CD4-positive, alpha-beta T cell treated with Interleukin-17A for 4 hours (primary cell): Measurements from ENCODE around the gene ABL2.
"Not testable (repeated sequence)": the region's sequence is repeated elsewhere in the genome, so short reads cannot be mapped to it uniquely, and the experiment has no call there.

Source experiments
- DNase-seq: peaks from one replicate; pipeline ENCODE4 v3.0.0-alpha.2; 2020; ENCODE audit warnings: mixed read lengths

The ABL2 gene

DNA sequence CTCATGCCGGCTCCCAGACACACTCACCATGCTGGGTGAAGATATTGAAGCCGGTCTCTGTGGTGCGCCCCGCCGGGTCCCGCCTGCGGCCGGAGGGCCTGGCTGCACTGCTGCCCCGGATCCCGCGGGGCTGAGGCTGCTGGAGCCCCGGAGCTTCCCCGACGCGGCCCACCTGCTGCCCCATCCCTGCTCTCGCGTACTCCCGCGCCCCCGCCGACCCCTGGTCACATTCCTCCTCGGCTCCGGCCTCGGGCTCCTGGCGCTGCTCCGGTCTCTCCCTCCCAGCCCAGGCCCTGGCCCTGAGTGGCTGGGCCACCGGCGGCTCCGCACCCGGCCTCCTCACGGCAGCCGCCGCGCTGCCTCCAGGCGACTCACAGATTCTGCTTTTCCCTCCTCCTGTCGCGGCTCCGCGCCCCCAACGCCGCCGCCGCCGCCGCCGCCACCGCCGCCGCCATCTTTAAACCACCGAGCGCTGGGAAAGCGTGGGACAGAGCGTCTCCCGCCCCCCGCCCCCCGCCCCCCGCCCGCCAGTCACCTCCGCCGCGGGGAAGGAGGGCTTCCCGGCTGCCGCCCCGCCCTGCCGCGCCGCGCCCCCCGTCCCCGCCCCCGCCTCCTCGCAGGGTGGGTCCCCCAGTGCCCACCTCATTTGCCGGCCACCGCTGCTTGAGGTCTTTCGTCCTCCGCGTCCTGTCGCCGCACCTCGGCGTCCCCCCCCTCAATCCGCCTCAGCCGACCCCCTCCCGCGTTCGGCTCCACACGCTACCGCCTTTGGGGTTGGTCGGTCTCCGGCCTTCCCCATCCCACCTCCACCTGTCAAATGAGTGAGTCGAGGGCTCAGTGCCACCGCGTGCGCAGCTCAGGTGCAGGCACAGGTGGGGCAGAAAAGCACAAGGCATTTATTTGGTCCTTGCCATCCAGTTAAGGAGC is at the start of gene ABL2:
ABL2 (minus strand) TSS at position 464 of the 927 bp plus-strand sequence; CDS start at position 184, 280 bp downstream.
- DNase-seq: peak; percentile 72

DNA sequence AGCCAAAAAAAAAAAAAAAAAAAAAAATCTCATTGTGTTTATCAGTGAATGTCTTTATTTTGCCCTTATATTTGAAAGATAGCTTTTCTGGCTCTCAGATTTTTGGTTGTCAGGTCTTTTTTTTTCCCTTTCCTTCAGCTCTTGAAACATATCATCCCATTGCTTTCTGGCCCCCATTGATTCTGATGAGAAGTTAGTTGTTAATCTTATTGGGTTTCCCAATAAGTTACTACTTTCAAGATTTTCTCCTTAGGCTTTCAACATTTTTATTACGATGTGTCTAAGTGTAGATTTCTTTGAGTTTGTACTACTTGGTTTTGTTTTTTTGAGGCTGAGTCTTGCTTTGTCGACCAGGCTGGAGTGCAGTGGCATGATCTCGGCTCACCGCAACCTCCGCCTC is 49.4 kb upstream of the ABL2 start:
- no peak for DNase-seq

DNA sequence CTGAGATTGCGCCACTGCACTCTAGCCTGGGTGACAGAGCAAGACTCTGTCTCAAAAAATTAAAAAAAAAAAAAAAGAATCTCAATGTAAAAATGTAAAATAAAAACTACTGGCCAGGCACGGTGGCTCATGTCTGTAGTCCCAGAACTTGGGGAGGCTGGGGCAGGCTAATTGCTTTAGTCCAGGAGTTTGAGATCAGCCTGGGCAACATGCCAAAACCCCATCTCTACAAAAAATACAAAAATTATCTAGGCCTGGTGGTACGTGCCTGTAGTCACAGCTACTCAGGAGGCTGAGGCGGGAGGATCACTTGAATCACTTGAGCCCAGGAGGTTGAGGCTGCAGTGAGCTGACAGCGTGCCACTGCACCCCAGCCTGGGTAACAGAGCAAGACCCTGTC is 44.9 kb upstream of the ABL2 start:
- not testable (repeated sequence) for DNase-seq

DNA sequence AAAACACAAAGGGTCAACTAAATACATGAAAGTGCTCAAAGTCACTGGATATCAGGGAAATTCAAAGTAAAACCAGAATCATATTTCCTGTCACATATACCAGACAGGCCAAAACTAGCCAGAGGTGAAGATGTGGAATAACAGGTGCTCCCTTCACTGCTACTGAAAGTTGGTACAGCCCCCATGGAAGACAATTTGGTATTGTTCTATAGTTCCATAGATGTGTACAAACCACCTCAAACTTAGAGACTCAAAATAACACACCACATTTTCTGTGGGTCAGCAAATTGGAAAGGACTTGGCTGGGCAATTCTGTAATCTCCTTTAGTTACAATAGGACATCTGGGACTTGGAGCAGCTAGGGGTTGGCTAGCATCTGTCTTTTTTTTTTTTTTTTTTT is 39.6 kb upstream of the ABL2 start:
- no peak for DNase-seq

DNA sequence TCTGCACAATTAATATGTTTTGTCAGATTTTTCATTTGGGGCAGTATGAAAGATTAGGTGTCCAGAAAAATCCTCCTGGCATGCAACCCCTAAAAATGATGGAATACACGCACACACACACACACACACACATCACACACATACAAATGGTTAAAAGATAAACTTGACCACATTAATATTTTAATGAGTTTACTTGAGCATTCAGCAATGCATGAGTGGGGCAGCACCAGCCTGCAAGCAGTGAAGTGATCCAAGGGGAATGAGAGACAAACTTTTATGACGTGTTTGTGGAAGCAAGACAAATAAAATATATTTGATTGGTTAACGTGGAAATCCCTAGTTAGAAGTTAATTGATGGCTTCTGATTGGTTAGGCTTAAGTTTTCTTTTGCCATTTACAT is 35.0 kb upstream of the ABL2 start:
- DNase-seq: no peak

DNA sequence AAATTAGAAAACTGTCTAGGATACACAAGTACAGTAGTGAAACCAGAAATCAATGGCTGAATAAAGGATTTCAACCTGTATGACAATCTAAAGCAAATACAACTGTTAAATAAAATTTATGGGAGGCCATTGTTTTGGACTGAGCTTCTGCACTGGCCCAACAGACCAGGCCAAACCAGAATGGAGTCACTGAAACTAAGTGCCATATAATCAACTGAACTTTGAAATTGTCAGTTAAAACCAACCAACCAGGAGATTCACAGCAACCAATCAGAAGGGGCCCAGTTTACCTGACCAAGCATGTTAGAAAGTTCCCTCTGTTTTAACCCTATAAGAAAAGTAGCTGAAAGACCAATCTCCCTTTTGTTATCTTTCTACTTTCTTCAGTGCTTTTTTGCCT is 33.6 kb upstream of the ABL2 start:
- DNase-seq: no peak

DNA sequence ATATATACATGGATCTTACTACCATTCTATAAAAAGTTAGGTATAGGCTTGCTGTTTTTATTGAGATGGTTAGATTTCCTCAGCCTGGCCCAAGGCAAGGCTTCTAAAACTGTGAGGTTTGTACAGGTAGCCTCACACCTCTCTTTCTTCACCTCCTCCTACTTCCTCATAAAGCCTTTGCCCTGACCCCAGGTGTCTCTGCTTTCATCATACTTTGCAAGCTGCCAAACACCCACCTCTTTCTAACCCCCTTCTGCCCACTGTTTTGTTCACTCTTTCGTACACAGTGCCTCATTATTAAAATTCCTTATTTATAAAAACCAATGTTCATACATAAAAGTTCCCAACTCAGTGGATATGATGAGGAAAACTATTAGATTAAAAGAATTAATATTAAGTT is 32.7 kb upstream of the ABL2 start:
- no peak for DNase-seq

DNA sequence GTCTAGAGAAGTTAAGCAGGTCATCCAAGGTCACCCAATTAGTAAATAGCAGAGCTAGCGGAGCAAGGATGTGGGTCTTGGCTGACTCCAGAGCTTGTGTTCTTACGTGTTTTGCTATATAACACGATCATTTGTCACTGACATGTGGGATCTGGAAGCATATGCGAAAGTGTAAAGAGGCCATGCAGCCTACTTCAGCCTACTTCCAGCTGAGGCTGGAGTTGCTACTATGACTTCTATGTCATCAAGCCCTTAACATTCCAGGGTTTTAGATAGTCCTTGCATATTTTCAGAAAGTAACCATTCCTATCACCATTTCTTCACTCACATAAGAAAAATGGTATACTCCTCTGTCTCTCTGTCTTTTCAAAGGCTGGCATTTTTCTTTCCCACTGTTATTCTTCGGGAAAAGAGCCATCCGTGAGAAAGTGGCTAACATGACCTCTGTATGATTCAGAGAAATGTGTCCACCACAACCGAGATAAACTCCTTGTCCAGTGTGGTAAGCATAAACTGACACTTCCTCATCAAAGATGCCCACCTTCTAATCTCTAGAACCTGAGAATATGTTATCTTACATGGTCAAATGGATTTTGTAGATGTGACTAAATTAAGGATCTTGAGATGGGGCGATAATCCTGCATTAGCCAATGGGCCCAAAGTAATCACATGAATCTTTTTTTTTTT is 24.0 kb upstream of the ABL2 start:
- DNase-seq: no peak

DNA sequence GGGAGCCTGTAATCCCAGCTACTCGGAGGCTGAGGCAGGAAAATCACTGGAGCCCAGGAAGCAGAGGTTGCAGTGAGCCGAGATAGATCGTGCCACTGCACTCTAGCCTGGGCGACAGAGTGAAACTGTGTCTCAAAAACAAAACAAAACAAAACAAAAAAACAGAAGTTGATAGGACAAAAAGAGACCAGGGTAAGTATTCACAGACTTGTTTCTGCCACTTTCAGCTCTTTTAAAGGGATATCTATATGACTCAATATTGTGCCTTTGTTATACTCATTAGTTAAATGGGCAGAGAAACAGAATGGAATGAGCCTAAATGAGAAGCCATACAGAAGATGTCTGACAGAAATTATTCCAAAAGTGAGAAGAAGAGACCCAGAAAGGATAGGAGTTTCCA is 23.1 kb upstream of the ABL2 start:
- DNase-seq: no peak

DNA sequence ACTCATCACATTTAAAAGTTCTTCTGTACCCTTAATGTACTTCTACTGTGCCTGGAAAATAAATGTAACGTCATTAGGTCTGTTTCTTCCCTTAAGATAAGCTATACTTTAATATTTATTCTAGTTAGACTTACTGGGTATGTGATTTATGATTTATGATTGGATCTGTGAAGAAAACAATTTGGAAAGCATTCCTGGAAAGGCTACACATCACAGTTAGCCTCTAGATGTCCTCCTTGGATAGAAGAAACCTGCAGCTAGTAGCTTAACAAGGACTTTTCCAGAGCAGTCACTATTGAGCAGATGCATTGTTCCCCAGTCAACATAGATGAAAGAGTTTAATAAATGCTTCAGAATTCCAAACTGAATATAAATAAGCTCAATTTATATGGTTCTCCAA is 22.2 kb upstream of the ABL2 start:
- DNase-seq: no peak

DNA sequence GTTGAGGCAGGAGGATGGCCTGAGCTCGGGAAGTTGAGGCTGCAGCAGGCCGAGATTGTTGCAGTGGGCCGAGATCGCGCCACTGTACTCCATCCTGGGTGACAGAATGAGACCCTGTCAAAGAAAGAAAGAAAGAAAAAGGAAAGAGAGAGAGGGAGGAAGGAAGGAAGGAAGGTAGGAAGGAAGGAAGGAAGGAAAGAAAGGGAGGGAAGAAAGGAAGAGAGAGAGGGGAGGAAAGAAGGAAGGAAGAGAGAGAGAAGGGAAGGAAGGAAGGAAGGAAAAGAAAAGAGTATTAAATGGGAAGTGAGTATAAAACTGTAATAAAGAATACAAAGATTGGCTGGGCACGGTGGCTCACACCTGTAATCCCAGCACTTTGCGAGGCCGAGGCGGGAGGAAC is 18.4 kb upstream of the ABL2 start:
- no peak for DNase-seq

DNA sequence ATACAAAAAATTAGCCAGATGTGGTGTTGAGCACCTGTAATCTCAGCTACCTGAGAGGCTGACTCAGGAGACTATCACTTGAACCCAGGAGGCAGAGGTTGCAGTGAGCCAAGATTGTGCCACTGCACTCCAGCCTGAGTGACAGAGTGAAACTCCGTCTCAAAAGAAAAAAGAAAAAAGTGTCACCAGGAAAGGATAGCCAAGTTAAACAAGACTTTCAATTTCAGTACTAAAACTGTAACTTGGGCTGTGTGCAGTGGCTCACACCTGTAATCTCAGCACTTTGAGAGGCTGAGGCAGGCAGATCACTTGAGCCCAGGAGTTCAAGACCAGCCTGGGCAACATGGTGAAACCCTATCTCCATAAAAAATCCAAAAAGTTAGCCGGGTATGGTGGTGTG is 15.9 kb upstream of the ABL2 start:
- not testable (repeated sequence) for DNase-seq

DNA sequence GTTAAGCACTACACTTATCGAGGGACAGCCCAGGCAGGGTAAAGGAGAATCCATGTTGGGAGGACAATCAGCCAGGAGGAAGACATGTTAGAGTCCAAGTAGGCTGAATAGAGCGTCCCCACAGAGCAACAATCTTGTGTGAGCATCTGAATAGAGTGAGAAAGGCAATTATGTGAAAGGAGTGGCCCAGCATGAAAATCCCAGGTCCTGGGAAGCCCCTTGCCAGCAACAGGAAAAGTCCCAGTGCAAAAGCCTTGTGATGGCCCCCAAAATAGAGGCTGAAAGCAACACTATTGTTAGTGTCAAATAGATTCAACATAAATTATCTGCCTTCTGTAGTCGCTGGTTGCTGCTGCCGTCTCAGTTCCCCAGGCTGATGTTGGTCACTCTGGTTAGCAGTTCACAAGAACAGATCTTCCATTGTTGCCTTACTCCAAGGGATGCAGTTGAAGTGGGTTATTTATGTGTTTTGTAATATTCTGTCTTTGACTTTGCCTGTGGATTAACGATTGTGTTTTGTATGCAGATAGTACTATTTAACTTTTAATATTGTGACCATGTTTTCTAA is 12.1 kb upstream of the ABL2 start:
- no peak for DNase-seq

DNA sequence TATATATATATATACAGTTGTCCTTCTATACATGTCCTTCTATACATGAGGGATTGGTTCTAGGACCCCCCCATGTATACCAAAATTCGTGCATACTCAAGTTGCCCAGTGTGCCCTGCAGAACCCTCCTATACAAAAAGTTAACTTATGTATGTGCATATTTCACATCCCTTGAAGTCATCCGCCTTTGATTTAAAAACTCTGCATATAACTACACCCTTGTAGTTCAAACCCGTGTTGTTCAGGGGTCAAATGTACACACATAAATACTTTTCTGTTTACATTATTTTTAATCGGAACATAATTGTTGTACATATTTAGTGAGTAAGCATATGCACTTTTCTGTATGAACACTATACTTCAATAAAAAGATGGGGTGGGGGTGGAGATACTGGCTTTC is 7.7 kb upstream of the ABL2 start:
- DNase-seq: no peak

DNA sequence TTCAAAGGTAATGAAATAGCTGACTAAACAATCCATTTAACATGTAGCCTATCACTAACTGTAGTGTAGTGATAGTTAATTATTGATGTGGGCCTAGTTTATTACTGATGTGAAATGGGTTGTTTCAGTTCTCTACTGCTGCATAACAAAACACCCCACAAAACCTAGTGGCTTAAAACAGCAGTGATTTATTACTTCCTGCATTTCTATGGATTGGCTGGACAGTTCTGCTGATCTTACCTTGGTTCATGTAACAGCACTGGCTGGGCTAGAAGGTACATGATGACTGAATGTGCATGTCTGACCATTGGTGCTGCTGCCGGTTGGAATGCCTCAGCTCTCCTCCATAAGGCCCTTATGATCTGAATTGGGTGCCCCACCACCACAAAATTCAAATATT is 5.4 kb upstream of the ABL2 start:
- no peak for DNase-seq

DNA sequence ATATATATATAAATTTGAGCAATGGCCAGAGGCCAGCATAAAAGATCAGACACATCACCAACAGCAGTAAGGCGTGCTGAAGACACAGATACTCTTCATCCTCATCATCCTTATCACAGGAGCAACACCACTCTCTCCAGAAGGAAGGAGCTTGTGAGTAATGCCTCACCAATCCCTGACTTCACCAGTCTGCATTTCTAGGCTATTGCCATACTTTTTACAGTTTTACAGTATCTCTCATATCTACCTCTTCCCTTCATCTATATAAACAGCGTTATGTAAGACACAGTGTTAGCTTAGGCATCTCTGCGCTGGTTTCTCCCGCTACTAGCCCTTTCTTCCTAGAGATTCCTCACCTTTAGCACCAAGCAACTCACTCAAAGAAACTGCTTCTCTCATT is 2.4 kb upstream of the ABL2 start:
- no peak for DNase-seq

DNA sequence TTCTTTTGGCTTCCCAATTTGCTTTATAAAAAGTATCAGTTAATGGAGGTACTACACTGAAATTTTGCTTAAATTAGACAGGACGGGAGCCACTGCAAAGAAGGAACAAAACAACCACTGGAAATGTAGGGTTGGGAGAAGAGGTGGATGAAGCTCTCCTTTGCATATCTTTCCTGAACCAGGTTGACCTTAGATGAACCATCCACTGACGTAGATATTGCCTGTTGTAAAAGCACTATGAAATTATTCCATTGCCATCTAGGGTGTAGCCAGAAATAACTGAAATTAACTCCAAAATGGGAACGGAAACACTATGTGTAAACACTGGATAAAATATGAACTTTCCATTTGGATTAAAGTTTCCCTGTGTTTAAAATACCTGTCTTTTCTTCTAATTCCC is 1.2 kb upstream of the ABL2 start:
- DNase-seq: no peak

DNA sequence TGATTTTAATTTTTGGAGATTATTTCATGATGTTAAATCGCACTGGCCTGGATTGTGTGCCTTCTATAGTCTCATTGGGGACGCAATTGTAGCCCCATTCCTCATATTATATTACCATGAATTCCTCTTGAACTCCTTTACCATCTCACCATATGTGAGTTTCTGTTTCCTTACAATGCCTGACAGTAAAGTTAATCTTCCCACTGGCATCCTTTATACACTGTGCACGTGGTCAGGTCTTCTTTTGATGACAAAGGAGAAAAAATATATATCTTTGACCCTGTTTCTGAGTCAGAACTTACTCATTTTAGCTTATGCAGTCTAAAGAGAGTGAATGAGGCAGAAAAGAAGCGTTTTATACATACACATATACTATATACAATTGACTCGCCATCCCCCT is 774 bp upstream of the ABL2 start:
- no peak for DNase-seq

DNA sequence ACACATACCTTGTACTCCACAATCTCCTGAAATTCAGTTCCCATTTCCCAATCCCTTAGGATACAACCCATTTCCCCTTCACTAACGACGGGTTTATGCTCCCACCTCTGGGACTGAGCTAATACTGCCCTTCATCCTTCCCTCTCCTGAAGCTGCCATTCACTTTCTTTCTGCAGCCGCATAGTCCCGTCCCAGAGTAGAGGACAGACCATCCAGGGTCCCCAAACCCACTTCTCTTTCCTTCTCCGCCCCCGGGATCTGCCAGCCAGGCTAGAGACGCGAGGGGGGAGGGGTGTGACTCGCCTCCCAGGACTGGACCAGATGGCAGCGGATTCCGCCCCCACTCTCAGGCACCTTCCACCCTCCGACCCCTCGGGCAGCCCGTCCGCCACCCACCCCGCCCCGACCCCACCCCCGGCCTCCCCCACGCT is 679 bp downstream of the ABL2 start:
- DNase-seq: peak; percentile 32

DNA sequence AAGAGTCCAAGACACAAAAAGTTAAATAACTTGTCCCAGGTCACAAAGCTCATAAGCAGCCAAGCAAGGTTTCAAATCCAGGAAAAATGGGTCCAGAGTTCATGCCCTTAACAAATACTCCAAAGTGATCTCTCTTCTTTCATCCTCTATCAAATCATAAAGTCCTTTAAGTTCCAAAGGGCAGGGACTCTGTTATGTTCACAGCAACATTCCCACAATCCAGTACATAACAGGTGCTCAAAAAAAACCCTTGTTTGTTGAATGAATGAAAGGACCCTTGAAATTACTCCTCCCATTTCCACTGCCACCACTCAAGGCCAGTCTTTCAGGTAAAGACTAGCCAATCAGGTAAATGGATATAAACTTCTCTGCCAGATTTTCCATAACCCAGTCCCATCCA is 2.7 kb downstream of the ABL2 start:
- DNase-seq: no peak

DNA sequence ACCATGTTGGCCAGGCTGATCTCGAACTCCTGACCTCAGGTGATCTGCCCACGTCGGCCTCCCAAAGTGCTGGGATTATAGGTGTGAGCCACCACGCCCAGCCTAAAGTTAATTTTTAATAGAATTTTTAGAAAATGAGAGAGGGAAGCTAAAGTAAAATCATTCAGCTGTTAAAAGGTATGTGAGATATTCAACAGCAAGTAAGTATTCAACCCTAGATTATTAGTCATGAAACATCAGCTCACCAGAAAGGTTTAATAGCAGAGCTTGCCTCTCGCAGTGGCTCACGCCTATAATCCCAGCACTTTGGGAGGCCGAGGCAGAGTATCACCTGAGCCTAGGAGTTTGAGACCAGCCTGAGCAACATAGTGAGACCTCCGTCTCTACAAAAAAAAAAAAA is 5.0 kb downstream of the ABL2 start:
- not testable (repeated sequence) for DNase-seq

DNA sequence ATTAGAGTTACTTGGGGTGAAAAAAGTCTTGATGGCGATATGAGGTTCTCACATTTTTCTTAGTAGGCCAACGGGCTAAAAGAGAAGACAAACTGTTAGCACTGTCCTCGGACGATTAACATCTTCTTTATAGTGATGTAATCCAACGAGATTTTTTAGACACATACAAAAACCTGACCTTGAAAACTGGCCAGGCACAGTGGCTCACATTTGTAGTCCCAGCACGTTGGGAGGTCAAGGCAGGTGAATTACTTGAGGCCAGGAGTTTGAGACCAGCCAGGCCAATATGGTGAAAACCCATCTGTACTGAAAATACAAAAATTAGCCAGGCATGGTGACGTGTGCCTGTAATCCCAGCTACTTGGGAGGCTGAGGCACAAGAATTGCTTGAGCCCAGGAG is 8.4 kb downstream of the ABL2 start:
- DNase-seq: not testable (repeated sequence)

DNA sequence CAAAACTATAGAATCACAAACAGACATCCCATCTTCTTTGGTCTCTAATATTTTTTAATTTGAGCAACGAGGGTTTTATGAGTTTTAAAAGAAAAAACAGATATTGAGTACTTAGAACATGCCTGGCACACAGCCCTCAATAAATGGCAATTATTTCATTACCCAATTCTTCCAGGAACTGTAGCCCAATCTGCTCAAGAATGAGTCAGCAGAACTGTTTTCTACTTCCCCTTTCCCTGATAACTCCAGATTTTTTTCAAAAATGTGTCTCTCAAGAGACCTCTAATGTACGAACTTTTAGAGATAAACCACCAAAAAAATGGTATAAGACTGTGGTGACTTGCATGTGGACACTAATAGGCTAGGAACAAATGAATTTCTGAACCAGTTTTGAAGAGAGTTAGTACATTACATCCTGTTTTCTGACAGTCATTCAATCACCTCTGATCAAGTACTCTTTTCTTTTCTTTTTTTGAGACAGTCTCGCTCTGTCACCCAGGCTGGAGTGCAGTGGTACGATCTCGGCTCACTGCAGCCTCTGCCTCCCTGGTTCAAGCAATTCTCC is 11.5 kb downstream of the ABL2 start:
- no peak for DNase-seq

DNA sequence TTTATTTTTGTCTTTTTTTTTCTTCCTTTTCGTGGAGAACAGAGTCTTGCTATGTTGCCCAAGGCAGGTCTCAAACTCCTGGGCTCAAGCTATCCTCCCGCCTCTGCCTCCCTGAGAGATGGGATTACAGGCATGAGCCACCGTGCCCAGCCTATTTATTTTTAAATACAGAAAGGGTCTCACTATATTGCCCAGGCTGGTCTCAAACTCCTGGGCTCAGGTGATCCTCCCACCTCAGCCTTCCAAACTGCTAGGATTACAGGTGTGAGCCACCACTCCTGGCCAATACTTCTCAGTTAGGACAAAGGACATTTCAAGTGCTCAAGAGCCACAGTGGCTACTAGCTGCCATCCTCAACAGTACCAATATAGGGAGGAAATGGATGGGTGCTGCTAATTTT is 16.2 kb downstream of the ABL2 start:
- not testable (repeated sequence) for DNase-seq
